HPDE6-E6E7 (cell line): ENCODE data around the gene CTBP2.

Source experiments
- DNase-seq: peaks from one replicate; pipeline ENCODE4 v3.0.0; 2011; ENCODE audit warnings: missing footprints; ENCODE audit errors: extremely low spot score

CTBP2 gene

DNA sequence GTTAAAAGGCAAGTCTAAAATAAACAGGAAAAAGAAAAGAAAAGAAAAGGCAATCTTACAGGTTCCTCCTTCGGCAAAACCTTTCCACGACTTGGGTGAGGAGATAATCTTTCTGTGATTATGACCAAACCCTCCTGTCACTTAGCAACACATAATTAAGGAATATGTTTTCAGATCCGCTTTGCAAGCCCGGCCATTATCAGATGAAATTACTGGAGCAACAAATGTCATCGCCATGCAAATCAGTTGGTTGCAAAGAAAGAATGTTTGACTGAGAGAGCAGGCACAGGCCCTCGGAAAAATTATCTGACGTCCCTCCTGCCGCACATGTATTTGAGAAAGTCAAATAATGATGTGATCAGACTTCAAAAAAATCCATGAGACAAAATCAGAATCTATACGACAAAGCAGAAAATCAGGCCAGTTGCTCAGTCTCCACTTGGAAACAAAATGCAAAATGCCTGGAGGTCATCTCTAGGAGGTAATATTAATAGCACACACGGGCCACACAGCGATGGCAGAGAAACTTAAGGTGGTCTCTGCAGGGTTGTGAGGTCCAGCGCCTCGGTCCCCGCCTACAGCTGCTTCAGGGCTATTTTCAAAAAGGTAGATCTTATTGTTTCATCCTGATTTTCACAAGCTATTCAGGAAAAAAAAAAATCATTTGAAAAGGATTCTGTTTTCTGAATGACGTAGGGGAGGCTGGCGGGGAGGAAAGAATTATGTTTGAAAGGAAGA, 135.7 kb downstream of the CTBP2 start:
- DNase-seq: no peak

DNA sequence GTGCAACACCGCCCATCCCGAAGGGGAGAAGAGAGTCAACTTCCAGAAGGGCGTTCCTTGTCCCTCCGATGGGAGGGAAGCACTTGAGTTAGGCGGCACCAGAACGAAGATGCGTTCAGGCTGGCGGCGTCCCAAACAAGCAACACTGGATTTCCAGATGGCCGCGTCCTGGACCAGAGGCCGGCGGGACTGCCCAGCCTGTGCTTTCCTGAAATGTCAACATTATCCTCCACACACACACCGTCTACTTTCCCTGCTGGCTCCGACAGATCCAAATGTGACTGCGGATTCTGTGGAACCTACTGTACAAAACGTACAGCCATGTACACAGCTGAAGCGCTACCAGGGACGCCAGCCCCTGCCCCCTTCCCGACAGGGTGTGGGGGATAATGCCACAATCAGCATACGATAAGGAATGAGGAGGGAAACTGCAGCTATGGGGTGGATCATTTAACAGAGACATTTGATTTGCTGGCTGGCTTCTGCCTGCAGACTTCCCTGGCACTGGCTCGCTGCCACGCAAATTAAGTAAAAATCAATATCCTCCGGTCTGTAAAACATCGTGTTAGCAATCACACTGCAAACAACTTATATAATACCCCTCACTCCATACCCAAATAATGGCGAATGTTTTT, 136.4 kb downstream of the CTBP2 start:
- DNase-seq: no peak

DNA sequence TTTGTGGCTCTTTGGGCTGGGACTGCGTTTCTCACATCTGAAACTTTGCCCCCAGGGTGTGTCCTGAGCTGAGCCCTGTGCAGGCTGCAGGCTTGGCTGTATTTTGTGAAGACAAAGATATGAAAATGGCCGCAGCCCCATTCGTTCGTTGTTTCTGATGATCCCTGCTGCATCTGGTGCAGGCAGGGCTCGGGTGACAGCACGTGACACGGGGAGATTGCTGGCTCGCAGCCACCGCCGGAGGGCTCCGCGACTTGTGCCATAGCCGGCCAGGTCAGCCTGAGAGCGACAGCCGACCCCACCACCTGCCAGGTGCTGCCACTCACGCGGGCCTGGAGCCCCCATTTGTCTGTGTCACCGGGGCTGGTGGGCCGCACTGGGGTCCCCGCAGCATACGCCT, 137.1 kb downstream of the CTBP2 start:
- DNase-seq: no peak

DNA sequence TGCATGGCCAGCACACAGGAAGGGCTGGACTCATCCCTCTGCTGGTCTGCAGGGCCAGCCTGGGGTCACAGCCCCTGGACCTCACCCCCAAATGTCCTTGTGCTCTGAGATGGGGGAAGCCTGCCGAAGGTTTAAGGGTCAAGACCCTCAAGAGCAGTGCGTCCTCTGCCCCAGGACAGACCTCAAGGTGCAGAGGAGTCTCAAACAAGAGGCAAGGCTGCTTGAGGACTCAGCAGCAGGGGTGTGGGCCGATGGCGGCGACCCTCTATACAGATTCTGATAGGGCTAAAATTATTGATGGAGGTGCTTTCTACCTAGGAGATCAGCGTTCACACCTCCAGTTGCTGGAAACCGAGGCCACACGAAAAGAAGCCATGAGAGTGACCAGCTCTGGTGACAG, 137.7 kb downstream of the CTBP2 start:
- DNase-seq: no peak

DNA sequence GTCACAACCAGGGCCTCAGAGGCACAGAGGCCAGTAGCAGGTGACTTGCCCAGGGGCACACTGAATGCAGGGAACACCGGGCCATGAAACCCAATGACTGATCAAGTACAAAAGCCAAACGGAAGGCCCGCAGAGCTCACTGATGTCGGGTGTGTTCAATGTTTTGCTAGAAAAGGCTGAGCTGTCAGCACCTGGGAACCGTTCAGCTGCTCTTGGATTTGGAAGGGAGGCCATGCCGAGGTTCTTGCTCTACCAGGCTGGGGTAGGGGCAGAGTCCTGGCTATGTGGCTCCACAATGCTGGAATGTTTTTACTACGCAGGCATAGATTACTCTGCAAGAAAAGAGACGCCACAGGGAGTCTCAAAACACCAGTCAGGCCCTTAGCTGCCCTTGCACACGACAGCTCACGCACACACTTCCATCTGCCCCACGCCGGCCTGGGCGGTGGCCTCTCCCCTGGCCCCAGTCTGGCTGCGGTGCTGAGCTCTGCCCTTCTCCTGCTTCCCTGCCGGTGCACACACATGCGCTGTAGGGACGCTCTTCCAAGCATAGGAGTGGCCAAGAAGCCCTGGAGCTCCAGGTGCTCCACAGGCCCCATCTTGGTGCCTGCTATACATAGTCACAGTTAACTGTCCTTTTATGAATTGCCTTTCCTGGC, 138.5 kb downstream of the CTBP2 start:
- no peak for DNase-seq

DNA sequence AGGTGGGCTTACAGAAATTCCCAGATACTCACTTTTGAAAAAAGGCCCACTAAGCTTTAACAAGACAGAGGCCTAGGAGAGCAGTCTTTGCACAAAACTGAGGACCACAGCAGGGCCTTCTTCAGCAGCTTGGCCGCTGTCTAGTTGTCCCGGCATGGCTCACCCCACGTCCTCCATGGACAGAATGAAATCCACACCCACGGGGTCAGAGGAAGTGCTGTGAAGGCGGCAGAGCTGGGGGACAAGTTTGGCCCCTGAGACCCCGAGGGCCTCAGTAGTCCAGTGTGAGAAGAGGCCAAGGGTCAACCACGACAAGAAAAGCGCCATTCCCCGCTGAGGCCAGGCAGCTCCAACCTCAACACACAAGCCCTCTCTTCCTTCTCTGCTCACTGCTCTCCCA, 139.5 kb downstream of the CTBP2 start:
- DNase-seq: no peak

DNA sequence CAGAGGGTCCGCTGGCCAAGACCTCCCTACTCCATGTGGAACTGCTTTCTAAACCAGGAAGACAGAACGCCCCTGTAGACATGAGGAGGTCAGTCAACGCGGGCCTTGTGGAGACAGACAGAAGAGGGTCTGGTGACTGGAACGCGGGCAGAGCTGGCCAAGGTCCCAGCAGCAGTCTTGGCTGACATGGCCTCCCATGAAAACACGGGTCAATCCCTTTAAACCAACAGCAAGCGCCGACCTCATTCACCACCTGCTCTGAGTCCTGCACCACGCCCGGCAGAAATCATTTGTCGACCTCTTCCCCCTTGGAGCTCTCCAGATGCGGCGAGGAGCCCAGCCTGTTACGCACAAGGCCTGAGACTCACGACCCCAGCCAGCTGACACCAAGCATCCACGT, 140.0 kb downstream of the CTBP2 start:
- no peak for DNase-seq

DNA sequence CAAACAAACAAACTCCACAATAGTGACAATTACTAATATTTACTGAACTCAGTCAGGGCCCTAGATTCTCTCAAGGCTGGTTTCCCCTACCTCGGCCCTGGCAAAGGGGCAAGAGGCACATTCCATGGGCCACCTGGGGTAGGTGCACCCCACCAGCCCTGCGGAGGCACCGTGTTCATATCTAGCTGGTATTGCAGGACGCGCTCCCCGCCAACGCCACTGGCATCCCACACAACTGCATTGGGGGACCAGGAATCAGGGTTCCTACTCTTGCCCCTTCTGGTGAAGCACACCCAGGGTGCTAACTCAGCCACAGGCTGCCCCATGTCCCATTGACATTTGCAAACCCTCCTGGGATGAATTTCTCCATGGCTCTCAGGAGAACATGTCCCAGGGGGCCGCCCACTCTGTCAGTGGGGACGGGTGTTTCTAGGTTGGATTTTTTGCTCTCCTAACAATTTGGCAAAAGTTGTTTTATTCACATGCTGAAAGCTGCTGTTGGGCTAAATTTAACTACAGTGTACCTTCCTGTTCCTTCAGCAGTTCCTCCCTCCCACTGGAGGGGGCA, 141.7 kb downstream of the CTBP2 start:
- DNase-seq: no peak

DNA sequence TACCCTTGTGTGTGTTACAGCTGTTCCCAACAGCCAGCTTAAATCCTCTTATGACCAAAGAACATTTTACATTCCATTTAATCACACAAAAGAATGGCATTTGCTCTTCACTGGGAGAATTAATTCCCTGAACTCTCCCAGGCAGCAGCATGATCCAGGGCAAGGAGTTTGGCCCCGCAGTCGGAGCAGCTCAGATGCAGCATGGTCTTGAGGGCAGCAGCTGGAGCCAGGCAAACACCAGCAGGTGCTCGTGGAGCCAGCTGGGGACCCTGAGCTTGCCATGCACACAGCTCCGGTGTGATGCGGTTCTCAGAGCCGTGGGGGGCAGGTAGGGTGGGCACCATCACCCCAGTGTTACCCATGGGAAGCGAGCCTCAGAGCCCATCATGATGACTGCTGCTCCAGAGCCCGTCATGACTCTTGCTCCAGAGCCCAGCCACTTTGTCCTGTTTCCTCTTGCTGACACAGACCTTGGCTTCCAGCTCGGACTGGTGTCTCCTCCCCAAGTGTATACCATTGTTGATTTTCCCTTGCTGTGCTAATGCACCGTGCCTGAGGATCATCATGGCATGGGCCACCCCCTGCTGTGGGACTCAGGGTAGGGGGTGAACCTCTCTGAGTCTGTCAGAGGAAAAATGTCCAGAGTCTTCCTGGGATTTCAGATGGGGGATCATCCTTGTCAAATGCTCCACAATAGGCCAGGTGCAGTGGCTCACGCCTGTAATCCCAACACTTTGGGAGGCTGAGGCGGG, 142.6 kb downstream of the CTBP2 start:
- no peak for DNase-seq

DNA sequence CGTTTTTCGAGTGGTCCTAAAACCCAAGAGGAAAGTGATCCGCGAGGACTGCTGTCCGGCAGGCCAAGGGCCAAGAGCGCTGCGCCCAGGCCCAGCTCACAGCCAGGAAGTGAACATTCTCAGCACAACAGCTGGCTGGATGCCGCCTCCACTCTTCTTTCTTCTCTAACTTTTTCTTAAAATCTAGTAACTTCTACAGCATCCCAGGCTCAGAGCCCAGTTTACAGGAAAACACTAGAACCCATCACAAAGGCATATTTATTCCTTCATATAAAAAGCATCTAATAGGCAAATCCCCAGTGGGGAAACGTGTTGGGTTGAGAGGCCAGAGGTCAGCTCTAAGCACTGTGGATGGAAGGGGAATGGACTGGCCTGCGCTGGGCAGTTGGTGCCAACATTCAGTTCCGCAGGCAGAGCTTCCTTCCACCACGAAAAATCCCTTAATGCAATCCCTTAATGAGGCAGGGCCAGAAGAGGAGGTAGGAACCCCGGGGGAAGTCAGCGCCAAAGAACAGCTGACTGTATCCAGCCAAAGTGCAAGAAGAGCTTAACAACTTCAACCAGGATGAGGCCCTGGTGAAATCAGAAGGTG, 143.7 kb downstream of the CTBP2 start:
- no peak for DNase-seq

DNA sequence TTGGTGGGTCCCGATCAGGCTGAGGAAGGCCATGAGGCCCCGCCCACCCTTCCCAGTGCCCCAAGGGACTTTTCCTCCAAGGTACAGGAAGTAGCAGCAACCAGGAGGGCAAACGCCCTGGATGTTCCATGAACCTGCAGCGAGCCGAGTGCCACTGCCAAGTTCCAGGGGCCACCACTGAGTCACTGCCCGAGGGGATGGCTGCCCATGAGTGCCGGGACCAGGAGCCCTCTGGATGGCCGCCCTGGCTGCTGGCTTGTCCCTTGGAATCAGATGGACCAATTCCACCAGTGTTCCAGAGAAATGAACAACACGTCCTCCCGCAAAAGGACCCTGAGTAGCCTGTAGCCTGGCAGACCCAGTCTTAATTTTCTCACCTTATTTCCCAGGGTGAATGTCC, 144.2 kb downstream of the CTBP2 start:
- DNase-seq: no peak

DNA sequence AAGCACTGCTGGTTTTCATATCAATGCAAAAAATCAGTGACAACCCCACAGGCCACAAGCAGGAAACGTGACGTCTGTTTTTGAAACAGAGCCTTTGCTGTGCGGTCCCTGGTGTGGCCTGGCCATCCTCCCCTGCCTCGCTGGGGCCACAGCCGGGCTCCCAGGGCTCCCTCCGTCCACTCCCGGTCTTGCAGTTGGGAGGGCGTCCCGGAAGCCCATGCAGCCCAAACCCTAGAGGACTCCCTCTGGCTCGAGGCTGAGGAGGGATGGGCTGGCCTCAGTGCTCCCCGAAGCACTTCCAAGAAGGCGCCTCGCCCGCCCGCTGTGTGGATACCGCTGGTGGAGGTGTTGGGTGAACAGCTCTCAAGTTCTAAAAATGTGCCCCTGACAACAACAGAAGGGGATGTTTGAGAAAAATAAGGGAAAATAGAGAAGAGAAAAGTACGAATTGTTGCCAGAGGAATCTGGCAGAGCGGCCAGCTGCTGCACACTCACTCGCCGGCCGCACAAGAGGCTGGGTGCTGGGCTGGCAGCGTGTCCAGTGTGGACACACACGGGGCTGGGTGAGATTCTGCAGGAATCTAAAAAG, 144.9 kb downstream of the CTBP2 start:
- no peak for DNase-seq

DNA sequence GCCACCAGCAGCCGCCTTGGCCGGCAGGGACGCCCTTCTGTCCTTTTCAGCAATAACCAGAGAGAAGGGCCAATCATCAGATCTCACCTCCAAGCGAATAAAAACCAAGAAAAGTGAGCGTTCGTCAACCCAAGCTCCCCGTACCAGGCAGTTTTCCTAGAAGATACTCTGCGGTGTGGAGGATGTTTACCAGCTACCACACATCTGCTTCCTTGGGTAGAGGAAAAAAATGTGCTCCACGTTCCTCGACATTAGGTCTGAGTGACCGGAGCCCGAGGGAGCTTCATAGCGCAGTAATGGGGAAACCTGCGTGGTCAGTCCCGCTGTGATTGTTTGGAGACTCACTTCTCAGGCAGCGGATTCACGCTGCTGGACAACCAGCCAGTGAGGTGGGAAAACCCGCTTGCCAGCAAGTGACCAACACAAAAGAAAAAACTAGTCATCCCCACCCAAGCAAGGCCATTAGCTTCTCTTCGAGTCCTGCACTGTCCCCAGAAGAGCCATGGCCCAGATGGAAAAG, 145.5 kb downstream of the CTBP2 start:
- no peak for DNase-seq

DNA sequence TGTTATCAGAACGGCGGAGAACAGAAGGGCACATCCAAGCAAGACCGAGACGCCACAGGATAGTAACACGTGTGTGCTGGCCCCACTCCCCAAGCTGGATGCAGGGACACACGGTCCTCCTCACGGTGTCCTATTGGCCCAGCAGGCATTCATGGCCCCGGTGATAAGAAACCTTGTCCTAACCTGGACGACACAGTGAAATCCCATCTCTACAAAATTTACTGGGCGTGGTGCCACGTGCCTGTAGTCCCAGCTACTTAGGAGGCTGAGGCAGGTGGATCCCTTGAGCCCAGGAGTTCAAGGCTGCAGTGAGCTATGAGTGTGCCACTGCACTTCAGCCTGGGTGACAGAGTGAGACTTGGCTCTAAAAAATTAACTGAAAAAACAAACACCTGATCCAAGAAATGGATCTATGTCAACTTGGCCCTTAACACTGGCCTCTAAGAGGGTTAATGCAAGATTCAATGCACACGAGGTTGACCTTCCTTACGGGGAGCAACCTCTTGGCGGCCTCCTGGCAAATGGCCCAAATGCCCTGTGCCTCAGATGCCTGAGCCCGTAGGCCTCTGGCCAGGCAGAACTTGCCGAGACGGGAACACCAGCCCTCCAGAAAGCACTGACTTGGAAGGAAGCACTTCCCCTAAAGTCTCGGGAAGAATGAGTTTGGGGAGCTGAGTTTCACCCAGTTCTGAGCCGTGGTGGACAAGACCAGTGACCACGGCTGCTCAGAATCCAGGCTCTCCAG, 146.1 kb downstream of the CTBP2 start:
- no peak for DNase-seq

DNA sequence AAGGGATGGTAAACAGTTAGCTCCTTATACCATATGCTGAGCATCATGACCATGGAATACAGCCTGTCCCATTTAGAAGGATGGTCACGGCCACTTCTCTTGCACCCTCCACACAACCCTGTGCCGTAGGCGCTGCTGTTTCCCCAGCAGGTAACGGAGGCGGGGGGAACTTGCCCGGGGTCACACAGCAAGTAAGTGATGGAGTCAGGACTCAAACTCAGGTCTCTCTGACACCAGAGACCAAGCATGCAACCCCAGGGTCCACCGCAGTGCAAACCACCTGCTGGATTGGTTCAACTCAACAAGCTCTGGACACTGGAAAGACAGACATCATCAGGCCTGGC, 146.9 kb downstream of the CTBP2 start:
- DNase-seq: no peak

DNA sequence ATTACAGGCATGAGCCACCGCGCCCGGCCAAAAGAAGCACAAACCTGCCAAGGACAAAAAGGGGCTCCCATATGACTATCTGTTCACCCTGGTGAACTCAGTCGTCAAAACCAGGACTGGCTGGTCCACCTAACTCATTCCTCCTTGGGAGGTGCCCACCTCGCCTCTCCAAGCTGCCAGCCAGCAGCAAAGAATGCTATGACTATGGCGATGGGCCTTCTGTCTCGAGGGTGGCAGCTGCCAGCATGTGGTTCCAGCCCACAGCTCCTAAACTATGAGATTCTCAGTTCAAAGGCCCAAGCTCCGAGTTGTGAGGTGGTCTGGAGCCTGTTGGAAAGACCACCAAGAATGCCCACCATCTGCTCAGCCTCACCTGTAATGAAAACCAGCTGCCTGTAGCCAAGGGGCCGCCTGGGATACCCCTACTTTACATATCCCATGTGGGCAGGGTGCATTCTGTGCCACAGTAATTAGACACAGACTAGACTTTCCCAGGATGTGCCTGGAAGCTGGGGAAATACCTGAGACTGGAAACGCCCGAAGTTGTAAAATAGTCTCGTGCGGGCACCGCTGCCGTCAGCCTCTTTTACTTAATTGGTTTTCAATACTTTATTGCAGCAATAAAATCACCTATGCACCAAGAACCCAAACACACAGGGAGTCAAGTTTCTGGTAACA, 147.4 kb downstream of the CTBP2 start:
- DNase-seq: no peak

DNA sequence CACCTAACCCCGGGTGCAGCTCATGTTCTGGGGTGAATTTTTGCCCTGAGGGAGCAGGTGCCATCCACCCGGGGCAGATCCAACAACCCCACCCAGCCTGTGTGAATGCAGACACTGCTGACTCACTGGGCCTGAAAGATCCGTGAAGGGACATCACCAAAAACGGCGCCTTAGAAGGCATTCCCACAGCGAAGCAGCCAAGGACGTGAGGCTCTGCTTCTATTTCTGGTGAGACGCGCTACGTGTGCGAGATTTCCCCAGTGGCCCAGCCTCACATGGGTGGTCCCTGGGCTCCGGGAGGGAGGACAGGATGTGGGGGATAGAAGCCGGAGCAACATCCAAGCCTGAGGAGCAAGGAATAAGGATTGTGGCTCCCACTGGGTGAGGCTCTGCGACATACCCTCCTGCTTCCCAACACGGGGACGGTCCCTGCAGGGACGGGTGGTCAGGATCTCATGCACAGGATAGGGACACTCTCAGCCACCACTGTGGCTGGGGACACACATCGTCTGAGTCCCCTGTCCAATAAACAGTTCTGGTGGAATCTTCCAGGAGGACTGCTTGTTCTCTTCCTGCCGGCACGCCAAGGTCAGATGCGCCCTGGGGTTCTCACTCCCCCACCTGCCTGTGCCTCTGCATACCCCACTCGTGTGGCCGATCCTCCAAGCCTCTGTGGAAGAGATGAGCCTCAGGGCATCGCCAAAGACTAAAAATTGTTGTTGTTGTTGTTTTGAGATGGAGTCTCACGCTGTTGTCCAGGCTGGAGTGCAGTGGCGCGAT, 148.2 kb downstream of the CTBP2 start:
- DNase-seq: peak; percentile 19

DNA sequence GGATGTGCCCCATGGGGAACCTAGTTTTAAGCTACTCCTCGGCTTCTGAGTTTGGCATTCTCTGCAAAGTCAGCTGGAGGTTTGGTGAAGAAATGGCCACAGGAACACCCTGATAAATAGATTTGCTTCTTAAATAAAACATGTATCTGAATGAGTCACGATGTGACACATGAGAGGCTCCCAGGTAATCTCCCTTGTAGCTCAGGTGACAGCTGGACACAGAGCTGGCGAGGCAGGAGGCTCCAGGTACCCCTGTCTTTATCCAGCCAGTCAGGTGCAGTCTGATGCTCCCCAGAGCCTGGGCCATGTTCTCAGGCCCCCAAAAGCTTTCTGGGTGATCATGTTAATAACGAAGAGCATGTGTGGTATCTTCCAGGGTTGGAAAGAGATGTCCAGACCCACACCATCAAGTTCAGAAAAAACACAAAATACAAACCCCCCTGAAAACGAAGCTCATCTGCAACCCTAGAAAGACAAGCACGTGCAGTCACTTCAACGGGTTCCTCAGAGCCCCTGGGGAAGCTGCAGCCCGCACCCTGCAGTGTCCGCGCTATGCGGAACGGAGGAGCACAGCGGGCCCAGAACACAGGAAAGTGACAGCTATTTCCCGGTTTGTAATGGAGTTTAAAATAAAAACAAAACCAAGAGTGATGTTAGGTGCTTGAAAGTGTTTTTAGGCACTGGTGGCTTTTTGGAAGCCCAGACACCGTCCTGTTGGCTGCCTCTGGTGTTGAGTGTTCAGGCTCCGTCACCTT, 149.0 kb downstream of the CTBP2 start:
- peak; percentile 39 for DNase-seq
